ENCODE results near the gene GOLGA2.

GOLGA2 gene

GRCh38 chr9:128321879-128322403, 46.1 kb upstream of the GOLGA2 start:
- no peak for DNase-seq (ENCODE audit: low read depth)
- H3K4me3 ChIP-seq (ENCODE audit: low read length) = peak overlapping the region; percentile 98
- no peak for TF ChIP-seq CTCF (IDR thresholded peaks at IDR 0.05; ENCODE audit: insufficient read depth, low read depth, low read length, missing control alignments)

GRCh38 chr9:128321343-128321742, 45.5 kb upstream of the GOLGA2 start:
- no peak for DNase-seq (ENCODE audit: low read depth)
- H3K4me3 ChIP-seq (ENCODE audit: low read length) = peak overlapping the region; percentile 98
- TF ChIP-seq CTCF (IDR thresholded peaks at IDR 0.05; ENCODE audit: insufficient read depth, low read depth, low read length, missing control alignments) = no peak

- H3K4me3 ChIP-seq (ENCODE audit: low read length) = no peak overlapping the region
- no peak for TF ChIP-seq CTCF (IDR thresholded peaks at IDR 0.05; ENCODE audit: insufficient read depth, low read depth, low read length, missing control alignments)
- DNase-seq (ENCODE audit: low read depth) = peak; percentile 18
Measured at GRCh38 chr9:128317629-128318028, 41.8 kb upstream of the GOLGA2 start.

GRCh38 chr9:128316421-128316820, 40.6 kb upstream of the GOLGA2 start:
- DNase-seq (ENCODE audit: low read depth) = no peak
- H3K4me3 ChIP-seq (ENCODE audit: low read length) = no peak overlapping the region
- TF ChIP-seq CTCF (IDR thresholded peaks at IDR 0.05; ENCODE audit: insufficient read depth, low read depth, low read length, missing control alignments) = no peak

- no peak overlapping the region for H3K4me3 ChIP-seq (ENCODE audit: low read length)
- no peak for TF ChIP-seq CTCF (IDR thresholded peaks at IDR 0.05; ENCODE audit: insufficient read depth, low read depth, low read length, missing control alignments)
- DNase-seq (ENCODE audit: low read depth) = no peak
Measured at GRCh38 chr9:128314697-128315096, 38.9 kb upstream of the GOLGA2 start.

DNA sequence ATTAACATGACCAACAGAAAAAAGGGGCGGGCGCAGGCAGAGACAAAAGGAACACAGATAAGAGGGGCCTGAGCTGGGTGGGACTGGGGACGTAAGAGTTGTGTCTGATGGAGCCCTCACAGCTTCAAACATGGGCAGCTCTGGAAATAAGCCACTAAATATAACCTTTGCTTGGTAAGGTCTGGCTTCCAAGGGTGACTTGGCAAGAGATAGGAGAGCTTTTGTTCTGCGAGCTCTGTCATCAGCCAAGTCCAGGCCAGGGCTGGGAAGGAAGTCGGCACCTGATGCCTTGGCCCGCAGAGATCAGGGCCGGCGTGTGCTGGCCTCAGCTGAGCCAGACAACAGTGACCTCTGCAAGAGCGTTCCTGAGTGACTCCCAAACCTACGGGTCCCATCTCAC, 34.7 kb upstream of the GOLGA2 start:
- no peak for DNase-seq (ENCODE audit: low read depth)
- no peak overlapping the region for H3K4me3 ChIP-seq (ENCODE audit: low read length)

More for the DNA sequence above, 34.7 kb upstream of the GOLGA2 start:
- no peak for TF ChIP-seq CTCF (IDR thresholded peaks at IDR 0.05; ENCODE audit: insufficient read depth, low read depth, low read length, missing control alignments)

Data from epithelial cell of esophagus (primary cell).